Head of caudate nucleus (tissue), 42 donors: ENCODE data around the gene TTC23L.

Experiments used
- DNase-seq, 42 donors: peaks; one replicate each; pipeline versions ENCODE4 v3.0.0 to v3.0.0-alpha.2; 2020 to 2021; ENCODE audit warnings: mixed read lengths in 7 of 42
- intact Hi-C: fragments of 100-400 bp; cut with DNase I; formaldehyde crosslinking; loops from one replicate; pipeline ENCODE4 v1.15.0; 2022

The TTC23L gene

DNA sequence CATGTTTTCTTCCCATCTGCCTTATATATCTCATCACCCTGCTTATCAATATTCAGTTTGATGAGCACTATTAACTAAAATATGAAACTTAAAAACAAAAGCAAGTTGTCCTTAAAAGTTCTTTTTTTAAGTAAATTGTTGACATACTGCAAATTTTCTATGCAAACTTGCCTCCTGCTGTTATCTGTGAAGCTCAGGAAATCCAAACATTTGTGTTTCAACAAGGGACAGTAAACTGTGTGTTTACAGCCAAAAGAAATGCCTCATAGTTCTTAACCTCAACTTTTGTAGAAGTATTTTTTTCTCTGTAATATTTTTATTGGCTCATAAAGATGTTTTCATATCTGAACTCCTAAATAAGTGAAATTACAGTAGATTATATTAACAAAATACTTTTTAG is 7.7 kb upstream of the TTC23L start:
- intact Hi-C loops, result no loop called here
- no peak for DNase-seq

DNA sequence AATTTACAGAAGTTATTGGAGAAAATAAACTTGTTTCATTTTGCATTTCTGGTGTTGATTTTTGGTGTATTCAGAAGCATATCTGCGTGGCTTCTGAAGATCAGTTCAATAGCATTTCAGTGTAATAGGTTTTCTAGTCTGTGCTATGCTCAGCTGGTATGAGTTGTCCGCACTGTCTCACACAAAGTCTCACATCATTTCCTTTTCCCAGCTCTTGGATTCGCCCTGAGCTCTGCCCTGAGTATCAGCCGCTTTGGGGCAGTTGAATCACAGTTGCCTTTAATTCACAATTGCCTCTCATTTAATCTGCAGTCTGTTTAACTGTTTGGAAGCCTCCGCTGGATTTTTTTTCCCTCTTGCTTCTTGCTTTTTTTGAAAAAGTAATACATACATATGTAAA is 6.4 kb upstream of the TTC23L start:
- no peak for DNase-seq
- intact Hi-C loops, result no loop called here

DNA sequence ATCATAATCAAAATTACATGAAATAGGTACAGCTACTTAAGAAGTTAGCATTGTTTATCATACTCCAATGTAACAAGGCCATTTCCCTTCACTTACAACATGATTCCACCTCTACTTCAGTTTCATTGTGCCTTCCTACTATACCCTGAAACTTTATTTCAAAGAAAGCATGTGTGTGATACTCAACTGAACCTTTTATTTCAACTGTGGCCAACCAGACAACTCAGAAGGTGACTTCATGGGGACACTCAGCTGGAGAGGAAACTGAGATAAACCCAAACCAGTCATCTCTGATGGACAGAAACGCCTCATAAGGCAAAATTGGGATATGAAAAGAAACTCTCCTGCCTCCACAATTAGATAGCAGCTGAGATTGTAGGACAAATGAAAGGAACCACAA is 5.9 kb upstream of the TTC23L start:
- no peak for DNase-seq
- intact Hi-C loops, result no loop called here

DNA sequence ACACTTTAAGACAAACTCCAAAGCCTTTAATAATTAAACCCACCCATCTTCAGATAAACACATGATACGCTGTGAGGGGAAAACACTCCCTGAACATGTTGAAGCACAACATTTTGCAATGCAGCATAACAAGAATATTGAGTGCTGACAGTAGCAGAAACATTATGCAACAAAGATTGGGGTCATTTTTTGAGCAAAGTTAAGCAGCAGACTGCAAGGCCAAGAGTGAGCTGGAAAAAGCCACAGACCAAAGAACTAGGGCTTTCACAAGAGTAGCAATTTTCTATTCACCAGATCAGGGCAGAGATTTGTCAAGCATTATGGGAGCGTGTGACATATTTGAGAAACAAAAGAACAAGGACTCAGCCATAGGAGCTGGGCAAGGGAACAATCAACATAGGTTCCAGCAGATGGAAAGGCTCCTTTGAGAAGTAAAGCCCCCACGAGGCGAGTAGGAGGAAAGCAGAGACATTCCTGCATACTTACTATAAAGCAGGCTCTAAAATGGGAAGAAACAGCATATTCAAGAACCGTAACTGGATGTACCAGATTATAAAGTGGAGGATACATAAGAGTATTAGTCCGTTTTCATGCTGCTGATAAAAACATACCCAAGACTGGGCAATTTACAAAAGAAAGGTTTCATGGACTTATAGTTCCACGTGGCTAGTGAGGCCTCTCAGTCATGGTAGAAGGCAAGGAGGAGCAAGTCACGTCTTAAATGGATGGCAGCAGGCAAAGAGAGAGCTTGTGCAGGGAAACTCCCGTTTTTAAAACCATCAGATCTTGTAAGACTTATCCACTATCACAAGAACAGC is 4.8 kb upstream of the TTC23L start:
- intact Hi-C loops, result no loop called here

DNA sequence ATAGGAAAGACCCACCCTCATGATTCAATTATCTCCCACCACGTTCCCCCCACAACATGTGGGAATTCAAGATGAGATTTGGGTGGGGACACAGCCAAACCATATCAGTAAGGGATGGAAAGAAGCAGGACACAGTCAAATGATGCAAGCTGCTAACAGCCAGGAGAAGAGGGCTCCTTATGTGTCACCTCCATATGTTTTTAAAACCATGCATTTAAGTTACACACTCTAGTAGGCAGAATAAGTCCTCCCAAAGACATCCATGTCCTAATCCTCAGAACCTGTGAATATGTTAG is 4.2 kb upstream of the TTC23L start:
- intact Hi-C loops, result no loop called here
- DNase-seq, result no peak

More for the DNA sequence above, 4.8 kb upstream of the TTC23L start:
- DNase-seq, result no peak

DNA sequence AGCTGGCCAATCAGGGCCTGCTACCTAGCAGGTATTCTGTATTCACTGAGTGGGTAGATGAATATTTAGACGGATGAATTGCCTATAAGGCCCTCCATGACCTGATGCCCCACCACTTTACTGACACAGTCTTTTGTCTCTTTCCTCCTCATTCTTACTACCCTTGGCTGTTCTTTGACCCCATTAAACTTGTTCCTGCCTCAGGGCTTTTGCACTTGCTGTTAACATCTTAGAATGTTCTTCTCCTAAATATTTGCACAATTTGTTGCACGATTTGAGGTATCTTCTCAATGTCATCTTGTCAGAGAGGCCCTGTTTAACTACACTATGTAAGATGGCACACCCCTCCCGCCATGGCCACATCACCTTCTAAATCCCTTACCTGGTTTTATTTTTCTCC is 3.3 kb upstream of the TTC23L start:
- no peak for DNase-seq
- intact Hi-C loops, result no loop called here

DNA sequence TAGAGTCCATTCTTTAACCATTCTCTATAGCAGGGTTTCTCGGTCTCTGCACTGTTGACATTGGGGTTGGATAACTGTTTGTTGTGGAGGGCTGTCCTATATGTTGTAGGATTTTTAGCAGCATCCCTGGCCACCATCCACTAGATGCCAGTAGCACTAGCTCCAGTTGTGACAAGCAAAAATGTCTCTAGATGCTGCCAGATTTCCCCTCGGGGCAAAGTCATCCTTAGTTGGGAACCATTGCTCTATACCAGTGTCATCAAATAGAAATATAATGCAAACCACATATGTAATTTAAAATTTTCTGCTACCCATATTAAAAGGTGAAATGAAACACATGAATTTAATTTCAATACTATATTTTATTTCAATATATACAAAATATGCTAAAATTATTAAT is 2.9 kb downstream of the TTC23L start:
- intact Hi-C loops, result no loop called here
- no peak for DNase-seq

DNA sequence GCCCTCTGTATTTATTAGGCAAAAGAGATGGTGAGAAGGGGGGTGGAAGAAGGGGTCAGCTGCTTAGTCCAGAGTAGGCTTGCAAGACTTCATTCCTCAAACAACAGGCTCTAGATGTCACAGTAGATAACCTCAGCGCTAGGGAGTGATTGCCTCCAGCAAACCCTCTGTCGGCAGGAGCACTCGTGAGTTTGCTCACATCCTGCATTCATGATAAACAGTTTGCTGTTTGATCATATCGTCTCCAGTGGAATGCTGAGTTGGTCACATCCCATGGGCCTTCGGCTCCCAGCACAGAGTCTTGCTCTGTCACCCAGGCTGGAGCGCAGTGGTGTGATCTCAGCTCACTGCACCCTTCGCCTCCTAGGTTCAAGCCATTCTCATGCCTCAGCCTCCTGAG is 3.6 kb downstream of the TTC23L start:
- intact Hi-C loops, result no loop called here

DNA sequence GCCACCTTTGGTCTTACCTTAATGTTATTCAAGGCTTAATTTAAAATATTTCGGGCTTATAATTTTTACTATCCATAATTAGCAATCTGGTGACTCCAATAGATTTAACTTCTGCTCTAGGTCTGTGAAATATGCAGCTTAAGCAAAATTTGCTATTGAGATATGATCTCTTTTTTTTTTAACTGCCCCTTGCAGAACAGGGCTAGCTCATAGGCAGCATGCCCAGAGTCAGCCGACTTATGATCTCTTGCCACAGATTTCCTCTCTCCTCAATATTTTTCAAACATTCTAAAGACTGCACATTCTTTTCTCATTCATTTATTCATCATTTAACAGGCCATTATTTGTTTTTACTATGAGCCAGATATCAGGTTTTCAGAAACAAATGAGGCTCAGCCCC is 4.5 kb downstream of the TTC23L start:
- intact Hi-C loops, result no loop called here
- no peak for DNase-seq

More for the DNA sequence above, 3.6 kb downstream of the TTC23L start:
- DNase-seq, result no peak

DNA sequence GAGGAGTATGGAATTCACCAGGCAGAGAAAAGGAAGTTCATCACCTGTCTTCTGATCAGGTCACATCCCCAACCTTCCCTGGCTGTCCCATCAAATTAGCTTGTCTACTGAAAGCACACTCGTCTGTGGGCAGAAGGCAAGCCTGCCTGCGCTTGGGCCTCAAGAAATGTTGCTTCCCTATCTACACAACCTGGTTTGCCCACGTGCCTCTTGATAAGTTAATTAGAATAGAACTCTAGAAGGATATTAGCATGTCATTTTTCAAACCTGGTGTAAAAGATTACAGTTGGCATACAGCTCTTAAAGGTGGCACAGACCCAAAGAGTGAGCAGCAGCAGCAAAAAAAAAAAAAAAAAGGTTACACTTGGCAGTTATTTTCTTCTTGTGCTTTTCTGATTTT is 5.1 kb downstream of the TTC23L start:
- intact Hi-C loops, result no loop called here
- no peak for DNase-seq

DNA sequence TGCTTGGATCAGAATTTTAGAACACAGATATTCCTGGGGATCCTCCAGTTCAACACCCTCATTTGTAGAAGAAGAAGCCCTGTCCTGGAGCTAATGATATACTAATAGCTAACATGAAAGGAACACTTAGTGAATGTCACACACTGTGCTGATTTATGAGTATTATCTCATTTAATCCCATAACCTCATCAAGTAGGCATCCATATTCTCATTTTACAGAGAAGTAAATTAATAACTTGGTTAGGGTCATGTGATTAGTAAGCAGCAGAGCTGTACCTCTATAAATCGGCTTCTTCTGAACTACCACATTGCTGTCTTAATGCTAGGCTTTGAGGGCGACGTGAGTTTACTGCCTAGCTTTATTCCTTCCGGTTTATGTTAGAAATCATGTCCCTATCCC is 6.0 kb downstream of the TTC23L start:
- DNase-seq, result no peak
- intact Hi-C loops, result no loop called here

DNA sequence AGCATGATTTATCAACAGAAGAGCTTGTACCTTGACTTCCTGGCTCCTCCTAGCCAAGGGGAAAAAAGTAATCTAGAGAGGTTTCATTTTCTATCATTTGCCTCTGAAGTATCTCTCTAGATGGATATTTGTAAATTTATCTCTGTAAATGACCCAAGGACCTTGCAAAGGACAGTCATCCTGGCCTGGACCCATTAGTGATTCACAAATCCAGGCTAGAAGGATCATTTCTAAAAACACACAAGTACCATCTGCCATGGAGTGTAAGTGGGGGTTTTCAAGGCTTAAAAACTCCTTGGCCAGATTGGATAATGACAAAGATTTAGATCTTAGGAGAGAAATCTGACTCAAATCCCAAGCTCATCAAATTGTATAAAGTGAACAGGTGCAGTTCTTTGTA is 8.1 kb downstream of the TTC23L start:
- intact Hi-C loops, result no loop called here
- DNase-seq, result no peak

DNA sequence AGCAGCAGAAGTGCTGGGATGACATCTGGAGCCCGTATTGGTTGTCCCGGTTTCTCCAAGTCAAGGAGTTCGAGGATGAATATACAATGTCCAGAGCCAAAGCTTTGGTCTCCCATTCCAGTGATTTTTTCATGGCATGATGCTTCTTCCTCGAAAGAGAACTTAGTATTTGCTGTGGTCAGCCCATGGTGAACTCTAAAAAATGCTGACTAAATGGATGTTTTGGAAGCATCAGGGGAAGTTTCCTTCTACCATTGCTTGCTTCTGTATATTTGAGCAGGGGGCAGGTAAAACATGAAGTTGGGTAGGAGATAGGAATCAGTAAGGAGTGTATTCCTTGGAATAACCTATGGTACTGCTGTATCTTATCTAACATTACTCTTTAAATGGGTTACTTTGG is 8.6 kb downstream of the TTC23L start:
- intact Hi-C loops, result no loop called here
- DNase-seq, result no peak

DNA sequence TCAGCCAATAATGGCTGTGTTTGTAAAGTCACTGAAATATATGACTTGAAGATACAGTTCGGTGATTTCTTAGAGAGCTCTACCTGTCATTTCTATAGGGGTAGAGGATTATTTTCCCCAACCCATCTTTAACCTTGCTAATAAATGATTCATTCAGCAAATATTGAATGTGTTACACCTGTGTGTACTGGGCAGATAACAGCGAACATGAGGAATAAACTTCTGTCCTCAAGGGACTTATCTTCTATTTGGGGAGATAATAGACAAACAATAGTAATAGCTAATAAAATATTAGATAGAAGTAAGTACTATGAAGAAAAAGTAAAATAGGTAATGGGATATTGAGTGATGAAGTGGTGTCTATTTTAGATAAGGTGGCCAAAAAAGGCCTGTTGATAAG is 9.3 kb downstream of the TTC23L start:
- intact Hi-C loops, result no loop called here

DNA sequence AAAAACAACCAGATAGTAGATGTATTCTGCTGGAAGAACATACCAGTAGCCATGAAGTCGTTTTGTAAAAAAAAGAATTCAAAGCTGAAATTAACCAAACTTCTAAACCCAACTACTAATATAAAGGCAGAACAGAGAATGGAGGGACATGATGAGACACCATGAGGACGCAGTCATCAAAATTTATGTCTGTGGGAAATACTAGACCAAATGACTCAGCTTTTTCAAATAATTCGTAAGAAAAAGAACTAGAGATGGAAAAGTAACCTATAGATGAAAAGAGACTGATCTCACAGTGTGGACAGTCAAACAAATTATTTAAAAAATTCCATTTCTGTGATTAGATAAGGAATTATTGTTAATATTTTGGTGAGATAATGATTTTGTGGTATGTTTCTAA is 10.3 kb downstream of the TTC23L start:
- no peak for DNase-seq
- intact Hi-C loops, result no loop called here

More for the DNA sequence above, 9.3 kb downstream of the TTC23L start:
- DNase-seq, result no peak

DNA sequence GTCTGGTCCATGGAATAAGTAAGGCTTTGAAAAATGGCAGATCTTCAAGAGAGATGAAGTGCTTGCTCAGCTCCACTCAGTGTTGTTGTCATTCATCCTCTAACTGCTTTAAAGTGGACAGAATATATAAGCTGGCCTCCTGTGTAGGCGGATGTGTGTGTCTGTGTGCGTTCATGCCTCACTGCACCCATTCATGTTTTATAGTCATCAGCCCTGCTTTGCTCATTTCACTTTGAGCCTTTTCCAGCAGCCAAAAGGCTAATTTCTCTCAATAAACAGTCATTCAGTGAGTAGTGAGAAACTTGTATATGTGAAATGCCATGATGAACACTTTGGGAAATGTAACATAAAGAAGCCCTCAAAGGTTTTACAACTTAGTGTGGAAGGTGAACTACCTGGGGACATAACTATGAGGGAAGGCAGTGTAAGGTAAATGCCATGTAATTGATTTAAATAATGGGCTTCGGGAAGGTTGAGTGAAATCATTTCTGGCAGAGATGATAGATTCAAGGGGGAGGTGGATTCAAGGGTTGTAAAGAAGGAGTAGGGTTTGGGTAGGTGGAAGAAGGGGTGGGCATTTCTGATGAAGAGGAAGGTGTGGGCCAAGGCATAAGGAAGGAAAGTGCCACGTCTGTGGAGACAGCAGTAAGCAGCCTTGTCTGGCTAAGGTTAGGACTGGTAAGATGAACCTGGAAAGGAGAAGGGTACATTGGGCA is 15.7 kb downstream of the TTC23L start:
- no peak for DNase-seq

DNA sequence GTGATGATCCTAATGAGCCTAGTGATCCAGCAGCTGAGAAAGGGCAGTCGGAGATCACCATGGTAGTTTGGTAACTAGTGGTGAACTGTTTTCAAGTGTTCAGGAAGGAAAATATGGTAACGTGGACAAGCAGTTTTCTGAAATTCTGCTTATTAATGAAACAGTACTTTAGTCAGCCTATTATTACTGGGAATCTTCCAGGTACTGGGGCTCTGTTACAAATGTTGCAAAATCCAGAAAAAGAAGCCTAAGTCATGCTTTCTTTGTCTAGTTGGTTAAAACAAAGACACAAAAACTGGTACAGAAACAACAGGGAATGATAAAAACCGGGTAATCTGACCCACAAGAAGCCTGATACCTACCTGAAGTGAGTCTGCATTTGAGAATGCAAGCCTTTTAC is 18.2 kb downstream of the TTC23L start:
- intact Hi-C loops, result no loop called here
- no peak for DNase-seq

More for the DNA sequence above, 15.7 kb downstream of the TTC23L start:
- intact Hi-C loops, result no loop called here

DNA sequence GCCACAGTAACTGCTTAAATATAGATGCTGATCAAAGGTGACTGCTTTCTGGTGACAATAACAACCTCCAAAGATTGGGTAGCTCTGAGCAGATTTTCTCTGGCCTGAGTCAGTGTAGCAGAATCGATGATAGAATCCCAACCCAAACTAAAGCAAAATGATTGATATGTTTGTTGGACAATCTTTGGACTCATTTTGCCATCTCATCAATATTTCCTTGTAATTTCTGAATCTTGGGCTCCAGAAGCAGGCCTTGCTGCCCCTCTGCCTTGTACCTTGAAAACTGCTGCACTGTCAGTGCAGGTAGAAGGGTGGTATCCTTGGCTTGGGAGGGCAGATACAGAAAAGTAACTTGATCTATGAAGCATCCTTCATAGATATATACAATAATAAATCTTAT is 18.9 kb downstream of the TTC23L start:
- intact Hi-C loops, result no loop called here
- DNase-seq, result no peak

DNA sequence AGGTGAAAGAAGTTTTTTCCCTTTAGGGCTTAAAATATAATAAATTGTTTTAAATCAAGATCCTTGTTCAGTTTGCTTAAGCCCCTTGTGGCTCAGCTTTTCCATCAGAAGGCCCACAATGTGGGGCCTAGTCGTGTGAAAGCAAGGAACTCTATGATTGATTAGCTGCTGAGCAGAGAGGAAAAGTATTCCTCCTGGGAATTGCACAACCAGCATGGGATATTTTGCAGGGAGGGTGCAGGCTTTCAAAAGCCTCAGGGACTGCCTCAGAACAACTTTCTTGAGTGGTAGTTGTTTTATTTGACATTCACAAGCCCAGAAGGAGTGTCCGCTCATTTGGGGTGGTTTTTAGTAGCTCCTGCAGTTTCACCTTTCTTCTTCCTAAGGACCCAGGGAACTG is 19.8 kb downstream of the TTC23L start:
- no peak for DNase-seq
- intact Hi-C loops, result no loop called here

DNA sequence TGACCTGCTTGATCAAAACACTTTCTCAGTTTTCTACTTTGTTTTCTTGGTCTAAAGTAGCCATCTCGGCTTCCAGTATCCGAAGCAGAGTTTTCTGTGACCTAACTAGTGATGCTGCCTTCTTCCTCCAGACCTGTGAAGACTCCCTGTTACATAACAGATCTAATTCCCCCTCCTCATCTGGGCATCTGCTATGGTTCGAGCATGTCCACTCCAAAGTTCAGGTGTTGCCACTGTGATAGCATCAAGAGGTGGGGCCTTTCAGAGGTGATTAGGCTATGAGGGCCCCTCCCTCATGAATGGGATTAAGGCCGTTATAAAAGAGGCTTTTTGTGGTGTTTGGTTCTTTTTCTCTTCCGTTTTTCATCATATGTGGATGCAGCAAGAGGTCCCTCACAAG is 20.3 kb downstream of the TTC23L start:
- intact Hi-C loops, result no loop called here
- DNase-seq, result no peak

DNA sequence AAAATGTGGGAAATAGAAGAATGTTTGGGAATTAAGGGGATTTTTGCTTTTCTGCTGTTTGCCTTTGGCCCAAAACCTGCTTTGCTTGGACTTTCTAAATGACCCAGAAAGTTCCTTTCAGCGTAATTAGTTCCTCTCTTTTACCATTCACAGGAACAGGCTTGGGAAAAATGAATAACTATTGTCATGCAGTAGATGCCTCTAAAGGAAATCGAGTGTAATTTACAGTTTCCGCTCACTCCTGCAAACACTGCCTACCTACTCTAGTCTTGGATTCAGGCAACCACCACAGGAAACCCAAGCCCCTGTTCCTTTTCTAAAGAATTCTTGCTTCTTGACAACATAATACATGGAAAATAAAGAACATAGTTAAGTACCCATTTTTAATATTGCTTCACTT is 25.0 kb downstream of the TTC23L start:
- no peak for DNase-seq
- intact Hi-C loops, result no loop called here
